Esophagus squamous epithelium (tissue), 5 donors: ENCODE measurements around the gene CLK4. TPM values are rescaled to one million over a fixed set of nuclear protein-coding genes. Genes with fewer than 3 reads are reported as not detected.

Source experiments
- DNase-seq: peaks from one replicate; lab custom pipeline; 2025; lab: John Stamatoyannopoulos, UW
- H3K27ac ChIP-seq, 4 donors: fragments of 200-600 bp; sonication (generic); one replicate each; pipeline ENCODE4 v1.5.1; 2016 to 2019; ENCODE audit warnings: mild to moderate bottlenecking in 1 of 4
- H3K27me3 ChIP-seq, 4 donors: fragments of 200-600 bp; sonication (generic); 1 replicate in 3 of 4; 2 replicates in 1 of 4; pipeline versions ENCODE4 v1.5.1 to v1.6.0; 2017 to 2021; ENCODE audit warnings: antibody characterized with exemption in 1 of 4
- H3K36me3 ChIP-seq, 3 donors: fragments of 200-600 bp; sonication (generic); one replicate each; pipeline ENCODE4 v1.5.1; 2016 to 2019
- H3K4me1 ChIP-seq, 3 donors: fragments of 200-600 bp; sonication (generic); one replicate each; pipeline ENCODE4 v1.5.1; 2017 to 2019
- H3K4me3 ChIP-seq, 4 donors: fragments of 200-600 bp; sonication (generic); 1 replicate in 3 of 4; 2 replicates in 1 of 4; pipeline ENCODE4 v1.5.1; 2016 to 2019; ENCODE audit warnings: mild to moderate bottlenecking in 2 of 4, moderate library complexity in 1 of 4
- H3K9me3 ChIP-seq, 3 donors: fragments of 200-600 bp; sonication (generic); one replicate each; pipeline ENCODE4 v1.5.1; 2016 to 2019
- POLR2A ChIP-seq, 4 donors: fragments of 450-650 bp; IDR thresholded peaks; one replicate each; pipeline ENCODE4 v1.6.1; 2017; ENCODE audit warnings: antibody characterized with exemption in 4 of 4, mild to moderate bottlenecking in 4 of 4, moderate library complexity in 3 of 4
- WGBS, 2 donors: methylation state at CpG; one replicate each; pipeline ENCODE4 v1.1.5; 2018; 5-methylcytosine and 5-hydroxymethylcytosine counted together
- intact Hi-C: fragments of 100-400 bp; cut with DNase I; formaldehyde crosslinking; loops from one replicate; pipeline ENCODE4 v1.15.0; 2022
- total RNA-seq, 4 donors: library from RNA; depleted of rRNA; stranded (reverse); fragments of >200 nt; gene quantifications; one replicate each; pipeline ENCODE4 v1.1.0, GENCODE V29; 2016
- TF ChIP-seq, protein P1 (sequence below), 6 experiments: fragments of 450-650 bp in 4 of 6; fragments of 200-600 bp in 2 of 6; sonication (generic) in 2 of 6; IDR thresholded peaks; one replicate each; pipeline ENCODE4 v1.5.1; 2016 to 2019; ENCODE audit warnings: antibody characterized with exemption in 6 of 6, mild to moderate bottlenecking in 4 of 6, moderate library complexity in 4 of 6
- donor health status: DM: yes; HTN: yes; CAD: no.

Gene CLK4
- total RNA-seq, 4 donors from 2014 or later, result 5.2 to 38.5 (median 12.6) TPM

DNA sequence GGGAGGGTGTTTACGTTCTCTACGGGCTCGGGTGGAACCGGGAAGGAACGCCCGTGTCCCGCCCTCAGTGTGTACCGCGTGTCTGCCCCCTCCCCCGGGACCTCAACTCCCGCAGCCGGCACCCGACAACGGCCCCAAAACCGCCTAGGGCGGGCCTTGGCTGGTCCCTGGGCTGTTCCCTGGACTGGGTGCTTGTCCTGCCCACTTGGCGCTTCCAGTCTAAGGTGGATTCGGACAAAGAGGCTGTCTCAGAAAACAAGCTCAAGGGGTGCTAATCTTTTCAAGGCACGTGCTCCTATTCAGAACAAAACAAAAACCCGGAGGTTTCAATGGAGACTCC, 379 bp upstream of the CLK4 start:
- TF ChIP-seq, protein P1, sequence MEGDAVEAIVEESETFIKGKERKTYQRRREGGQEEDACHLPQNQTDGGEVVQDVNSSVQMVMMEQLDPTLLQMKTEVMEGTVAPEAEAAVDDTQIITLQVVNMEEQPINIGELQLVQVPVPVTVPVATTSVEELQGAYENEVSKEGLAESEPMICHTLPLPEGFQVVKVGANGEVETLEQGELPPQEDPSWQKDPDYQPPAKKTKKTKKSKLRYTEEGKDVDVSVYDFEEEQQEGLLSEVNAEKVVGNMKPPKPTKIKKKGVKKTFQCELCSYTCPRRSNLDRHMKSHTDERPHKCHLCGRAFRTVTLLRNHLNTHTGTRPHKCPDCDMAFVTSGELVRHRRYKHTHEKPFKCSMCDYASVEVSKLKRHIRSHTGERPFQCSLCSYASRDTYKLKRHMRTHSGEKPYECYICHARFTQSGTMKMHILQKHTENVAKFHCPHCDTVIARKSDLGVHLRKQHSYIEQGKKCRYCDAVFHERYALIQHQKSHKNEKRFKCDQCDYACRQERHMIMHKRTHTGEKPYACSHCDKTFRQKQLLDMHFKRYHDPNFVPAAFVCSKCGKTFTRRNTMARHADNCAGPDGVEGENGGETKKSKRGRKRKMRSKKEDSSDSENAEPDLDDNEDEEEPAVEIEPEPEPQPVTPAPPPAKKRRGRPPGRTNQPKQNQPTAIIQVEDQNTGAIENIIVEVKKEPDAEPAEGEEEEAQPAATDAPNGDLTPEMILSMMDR (IDR thresholded peaks at IDR 0.05), result no peak
- no peak for TF ChIP-seq POLR2A (IDR thresholded peaks at IDR 0.05)
- WGBS, 2 donors, result 6 to 14% methylated on average over 6 to 12 of the region's 20 CpGs
- no peaks in the 10 kb centered on the region for H3K9me3 ChIP-seq
- H3K27me3 ChIP-seq, result no peaks in the 10 kb centered on the region
- peaks cover 0 to 13% (median 0%) of the 10 kb centered on the region in 3 donors for H3K36me3 ChIP-seq
- H3K27ac ChIP-seq, result peak overlapping the region; percentile 93 to 99 (median 96)
- peaks cover 10 to 48% (median 18%) of the 10 kb centered on the region in 3 donors for H3K4me1 ChIP-seq
- no peak for DNase-seq
- intact Hi-C loops, result no loop called here
- peak overlapping the region; percentile 69 to 98 (median 91) for H3K4me3 ChIP-seq

DNA sequence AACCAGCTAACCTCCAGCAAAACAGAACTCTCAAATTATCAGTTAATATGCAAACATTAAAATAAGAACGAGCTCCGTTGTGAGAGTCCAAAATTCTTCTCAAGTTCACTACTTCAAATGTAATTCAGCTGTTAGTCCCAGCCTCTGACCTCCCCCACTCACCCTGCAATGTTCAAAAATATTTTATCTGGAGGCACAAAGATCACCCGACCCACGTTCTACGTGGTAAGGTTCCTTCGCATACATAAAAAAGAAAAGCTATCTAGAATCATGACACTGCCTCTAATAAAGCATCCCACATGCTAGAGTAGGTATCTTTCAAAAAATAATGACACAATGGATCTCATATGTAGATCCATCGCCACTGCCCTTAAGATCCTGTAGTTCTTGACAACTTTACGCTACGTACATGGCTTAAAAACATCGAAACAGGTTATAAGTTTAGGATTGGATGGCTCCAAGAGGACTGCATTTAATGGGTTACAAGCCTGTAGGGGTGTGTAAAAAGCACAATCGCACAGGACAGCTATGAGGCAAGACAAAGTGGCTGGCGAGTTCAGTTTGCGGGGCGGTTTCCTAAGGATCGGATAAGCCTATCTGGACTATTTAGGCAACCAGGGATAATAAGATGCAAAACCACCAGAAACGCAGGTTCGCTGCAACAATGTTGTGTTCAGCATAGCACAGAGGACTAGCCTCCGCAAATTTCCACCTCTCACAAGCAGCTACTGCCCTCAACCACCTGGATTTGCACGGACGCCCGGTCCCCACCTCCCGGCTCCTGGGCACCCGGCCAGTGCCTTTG, 969 bp downstream of the CLK4 start:
- no peak for TF ChIP-seq POLR2A (IDR thresholded peaks at IDR 0.05)
- TF ChIP-seq, protein P1 (IDR thresholded peaks at IDR 0.05), result peak in 1 of 6 experiments; percentile 3
- peak overlapping the region; percentile 69 to 98 (median 91) for H3K4me3 ChIP-seq
- no peak for DNase-seq
- no peaks in the 10 kb centered on the region for H3K27me3 ChIP-seq
- no peaks in the 10 kb centered on the region for H3K9me3 ChIP-seq
- intact Hi-C loops, result no loop called here
- H3K4me1 ChIP-seq, result peaks cover 10 to 55% (median 18%) of the 10 kb centered on the region in 3 donors
- WGBS, 2 donors, result 0% methylated on average over 18 to 22 of the region's 23 CpGs
- peaks cover 0 to 26% (median 0%) of the 10 kb centered on the region in 3 donors for H3K36me3 ChIP-seq
- peak overlapping the region; percentile 93 to 99 (median 96) for H3K27ac ChIP-seq

DNA sequence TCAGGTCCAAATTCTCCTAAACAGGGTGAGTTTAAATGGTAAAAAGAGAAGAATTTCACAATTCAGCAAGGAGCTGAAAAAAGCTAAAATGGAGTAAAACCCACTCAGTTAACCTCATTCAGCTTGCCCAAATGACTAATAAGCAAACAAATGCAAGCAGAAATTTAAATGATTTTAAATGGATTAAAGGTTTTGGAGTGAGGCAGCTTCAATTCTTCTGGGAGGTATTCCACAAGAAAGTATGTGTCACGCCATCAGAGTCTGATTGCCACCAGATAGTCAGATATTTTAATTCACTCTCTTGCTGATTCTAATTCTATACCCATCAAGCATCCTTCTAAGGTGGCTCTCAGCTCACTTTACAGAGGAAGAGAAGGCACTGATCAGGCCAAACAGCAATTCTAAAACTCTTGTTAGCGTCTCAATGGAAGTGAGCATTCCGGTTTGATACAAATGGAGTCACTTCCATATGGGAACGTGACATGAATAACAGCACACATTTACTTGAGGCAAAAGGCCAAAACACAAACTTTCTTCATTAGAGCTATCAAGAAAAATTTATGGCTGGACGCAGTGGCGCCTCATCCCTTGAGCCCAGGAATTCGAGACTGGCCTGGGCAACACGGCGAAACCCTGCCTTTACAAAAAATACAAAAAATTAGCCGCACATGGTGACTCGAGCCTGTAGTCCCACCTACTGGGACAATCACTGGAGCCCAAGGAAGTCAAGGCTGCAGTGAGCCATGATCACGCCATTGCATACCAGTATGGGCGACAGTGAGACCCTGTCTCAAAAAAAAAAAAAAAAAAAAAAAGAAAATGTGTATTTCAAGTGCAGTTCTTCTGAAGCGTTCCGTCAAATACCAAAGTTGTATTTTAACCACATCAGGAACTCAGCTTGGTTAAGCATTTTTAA, 2.0 kb downstream of the CLK4 start:
- 14 to 21% methylated on average over 15 of the region's 15 CpGs for WGBS, 2 donors
- Histone ChIP-seq H3K27ac (peak overlapping the region in 2 of 4 donors; percentile 93 to 99), H3K9me3 (no peaks in the 10 kb centered on the region), H3K4me1 (peaks cover 10 to 51% (median 18%) of the 10 kb centered on the region in 3 donors), H3K27me3 (no peaks in the 10 kb centered on the region), H3K36me3 (peaks cover 0 to 36% (median 0%) of the 10 kb centered on the region in 3 donors), H3K4me3 (peak overlapping the region; percentile 69 to 98 (median 91))
- intact Hi-C loops, result no loop called here
- DNase-seq, result no peak
- no peak for TF ChIP-seq POLR2A (IDR thresholded peaks at IDR 0.05)
- TF ChIP-seq, protein P1 (IDR thresholded peaks at IDR 0.05), result no peak

DNA sequence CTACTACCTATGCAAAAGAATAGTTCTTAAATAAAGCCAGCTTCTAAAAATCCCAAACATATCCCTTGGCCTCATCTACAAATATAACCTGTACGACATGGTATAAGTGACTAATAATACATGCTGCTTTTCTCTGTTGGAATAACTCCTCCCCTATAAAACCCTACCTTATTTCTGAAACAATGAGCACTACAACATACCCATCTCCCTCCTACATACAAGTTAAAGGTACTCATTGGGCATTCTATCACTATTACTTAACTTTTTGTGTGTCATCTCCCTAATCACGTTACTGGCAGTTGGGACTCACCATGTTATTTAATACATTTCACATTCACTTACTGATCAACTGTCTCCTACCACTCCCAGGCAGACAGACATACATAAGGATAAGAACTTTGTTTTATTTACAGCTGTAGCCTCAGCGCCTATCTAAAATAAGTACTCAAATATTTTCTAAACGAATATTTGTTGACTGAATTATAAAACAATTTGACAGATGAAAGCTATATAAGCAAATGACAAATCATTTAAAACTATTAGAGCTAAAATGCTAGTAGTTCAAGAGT, 4.1 kb downstream of the CLK4 start:
- no peak overlapping the region for H3K4me3 ChIP-seq
- H3K27ac ChIP-seq, result peak overlapping the region in 1 of 4 donors; percentile 1
- no peaks in the 10 kb centered on the region for H3K27me3 ChIP-seq
- intact Hi-C loops, result no loop called here
- DNase-seq, result no peak
- no peaks in the 10 kb centered on the region for H3K9me3 ChIP-seq
- peaks cover 9 to 57% (median 9%) of the 10 kb centered on the region in 3 donors for H3K36me3 ChIP-seq
- WGBS, 2 donors, result 61 to 65% methylated on average over 4 of the region's 4 CpGs
- H3K4me1 ChIP-seq, result peaks cover 10 to 56% (median 18%) of the 10 kb centered on the region in 3 donors
- TF ChIP-seq, protein P1 (IDR thresholded peaks at IDR 0.05), result no peak
- TF ChIP-seq POLR2A (IDR thresholded peaks at IDR 0.05), result no peak
